ENCODE results near the gene CHD9NB.

DNA sequence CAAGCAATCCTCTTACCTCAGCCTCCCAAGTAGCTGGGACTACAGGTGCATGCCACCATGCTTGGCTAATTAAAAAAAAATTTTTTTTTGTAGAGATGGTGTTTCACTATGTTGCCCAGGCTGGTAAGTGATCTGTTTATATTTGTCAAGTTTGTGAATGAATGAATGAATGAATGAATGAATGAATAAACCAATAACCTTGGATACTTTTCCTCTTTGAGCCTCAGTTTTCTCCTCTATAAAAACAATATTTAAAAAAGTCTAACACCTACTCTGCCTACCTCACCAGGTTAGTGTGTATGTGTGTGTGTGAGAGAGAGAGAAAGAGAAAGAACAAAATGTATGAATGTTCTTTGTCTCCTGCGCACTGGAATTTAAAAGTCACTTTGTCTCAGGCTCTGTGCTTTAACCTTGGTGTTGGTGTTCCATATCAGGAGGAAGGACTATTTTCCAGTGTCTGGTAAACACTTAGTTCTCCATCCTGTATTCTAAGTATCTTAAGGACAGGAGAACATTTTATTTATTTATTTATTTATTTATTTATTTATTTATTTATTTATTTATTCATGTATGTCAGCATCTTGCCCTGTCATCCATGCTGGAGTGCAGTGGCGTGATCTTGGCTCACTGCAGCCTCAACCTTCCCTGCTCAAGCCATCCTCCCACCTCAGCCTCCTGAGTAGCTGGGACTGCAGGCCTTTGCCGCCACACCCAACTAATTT lies 29.1 kb upstream of the CHD9NB start:
- TF ChIP-seq, protein P1, sequence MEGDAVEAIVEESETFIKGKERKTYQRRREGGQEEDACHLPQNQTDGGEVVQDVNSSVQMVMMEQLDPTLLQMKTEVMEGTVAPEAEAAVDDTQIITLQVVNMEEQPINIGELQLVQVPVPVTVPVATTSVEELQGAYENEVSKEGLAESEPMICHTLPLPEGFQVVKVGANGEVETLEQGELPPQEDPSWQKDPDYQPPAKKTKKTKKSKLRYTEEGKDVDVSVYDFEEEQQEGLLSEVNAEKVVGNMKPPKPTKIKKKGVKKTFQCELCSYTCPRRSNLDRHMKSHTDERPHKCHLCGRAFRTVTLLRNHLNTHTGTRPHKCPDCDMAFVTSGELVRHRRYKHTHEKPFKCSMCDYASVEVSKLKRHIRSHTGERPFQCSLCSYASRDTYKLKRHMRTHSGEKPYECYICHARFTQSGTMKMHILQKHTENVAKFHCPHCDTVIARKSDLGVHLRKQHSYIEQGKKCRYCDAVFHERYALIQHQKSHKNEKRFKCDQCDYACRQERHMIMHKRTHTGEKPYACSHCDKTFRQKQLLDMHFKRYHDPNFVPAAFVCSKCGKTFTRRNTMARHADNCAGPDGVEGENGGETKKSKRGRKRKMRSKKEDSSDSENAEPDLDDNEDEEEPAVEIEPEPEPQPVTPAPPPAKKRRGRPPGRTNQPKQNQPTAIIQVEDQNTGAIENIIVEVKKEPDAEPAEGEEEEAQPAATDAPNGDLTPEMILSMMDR (conservative IDR thresholded peaks at IDR 0.05), result no peak
- TF ChIP-seq EZH2 (IDR thresholded peaks at IDR 0.05; ENCODE audit: low read depth), result no peak
